Activated CD8-positive, alpha-beta memory T cell treated with anti-CD3 and anti-CD28 coated beads, Interleukin-2, amount 50 U/mL, for 24 hours (primary cell): ENCODE data around the gene TRPM3.

Experiments
- DNase-seq: peaks from one replicate; pipeline ENCODE4 v3.0.0-alpha.2; 2020; ENCODE audit errors: extremely low read depth

TRPM3 gene

DNA sequence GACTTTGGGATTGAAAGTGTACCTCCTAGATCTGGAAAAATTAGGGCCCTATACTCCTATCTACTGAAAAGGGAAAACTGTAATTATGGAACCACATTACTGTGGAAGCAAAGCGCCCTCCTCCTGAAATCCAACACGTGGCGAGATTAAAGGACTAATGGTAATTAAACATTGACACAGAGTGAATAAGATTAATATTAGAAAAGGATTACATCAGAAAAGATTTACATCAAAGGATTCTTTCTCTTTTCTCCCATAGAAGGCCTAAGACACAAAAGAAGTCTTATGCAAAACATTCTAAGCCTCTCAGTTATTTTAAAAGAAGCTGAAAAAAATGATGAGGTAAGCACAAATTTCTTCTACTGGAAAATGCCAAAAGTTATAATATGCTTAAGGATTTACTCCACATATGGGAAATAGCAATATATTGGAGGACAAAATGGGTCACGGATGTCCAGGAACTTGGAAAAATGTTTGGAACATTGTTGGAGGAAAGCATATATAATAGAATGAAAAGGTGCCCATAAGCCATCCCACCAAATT lies 227.8 kb downstream of the TRPM3 start:
- DNase-seq = no peak

DNA sequence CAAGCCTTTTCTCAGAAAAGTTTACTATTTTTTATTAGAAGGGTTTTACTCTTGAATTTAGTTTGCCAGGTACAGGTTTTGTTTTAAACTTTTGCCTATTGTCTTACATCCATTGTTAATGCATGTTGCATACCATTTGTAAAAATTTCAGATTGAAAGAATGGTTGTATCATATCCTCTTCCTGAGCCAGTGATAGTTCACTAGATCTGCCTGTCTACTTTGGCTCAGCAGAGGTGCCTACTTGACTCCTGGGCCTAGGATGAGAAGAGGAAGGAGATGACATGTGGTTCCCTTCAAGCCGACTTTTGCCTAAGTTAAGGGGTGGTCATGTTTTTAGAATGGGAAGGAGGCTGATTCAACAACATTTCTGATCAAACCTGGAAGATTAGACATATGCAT lies 232.9 kb downstream of the TRPM3 start:
- DNase-seq = no peak

DNA sequence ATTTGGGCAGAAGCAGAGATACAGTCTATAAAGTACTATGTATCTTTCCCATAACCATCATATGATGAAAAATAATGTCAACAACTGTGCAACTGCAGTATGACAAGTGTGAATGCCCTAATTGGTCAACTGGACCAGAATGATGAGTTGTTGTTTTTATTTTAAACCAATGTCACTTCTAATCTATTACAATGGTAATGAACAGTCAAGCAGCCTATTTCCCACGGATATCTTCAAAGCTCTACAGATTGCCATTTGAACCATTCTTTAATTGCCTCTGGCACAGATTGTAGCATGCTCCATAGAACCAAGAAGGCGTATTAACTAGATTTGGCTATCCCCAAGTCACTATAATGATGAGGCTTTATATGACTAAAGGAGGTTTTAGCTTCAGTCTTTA lies 233.6 kb downstream of the TRPM3 start:
- no peak for DNase-seq

GRCh38 chr9:70883963-70884793 lies 237.2 kb downstream of the TRPM3 start:
- no peak for DNase-seq

GRCh38 chr9:70883056-70883455 lies 238.4 kb downstream of the TRPM3 start:
- no peak for DNase-seq

DNA sequence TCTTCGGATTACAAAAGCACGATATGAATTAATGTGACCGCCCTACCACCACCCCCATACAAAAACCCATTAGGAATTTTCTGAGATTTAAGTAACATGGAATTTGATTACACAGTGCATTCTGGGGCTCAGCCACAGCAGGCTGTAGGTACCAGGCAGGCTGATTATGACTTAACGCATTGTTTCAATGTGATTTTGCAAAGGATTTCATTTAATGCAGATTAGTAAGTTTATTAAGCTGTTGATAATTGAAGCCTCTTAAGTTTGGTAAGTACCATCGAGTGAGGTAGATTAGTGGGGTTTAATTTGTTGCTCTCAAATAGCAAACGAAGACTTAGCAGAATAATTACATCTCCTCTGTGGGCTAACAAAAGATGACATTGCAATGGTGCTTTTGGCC lies 240.1 kb downstream of the TRPM3 start:
- no peak for DNase-seq

DNA sequence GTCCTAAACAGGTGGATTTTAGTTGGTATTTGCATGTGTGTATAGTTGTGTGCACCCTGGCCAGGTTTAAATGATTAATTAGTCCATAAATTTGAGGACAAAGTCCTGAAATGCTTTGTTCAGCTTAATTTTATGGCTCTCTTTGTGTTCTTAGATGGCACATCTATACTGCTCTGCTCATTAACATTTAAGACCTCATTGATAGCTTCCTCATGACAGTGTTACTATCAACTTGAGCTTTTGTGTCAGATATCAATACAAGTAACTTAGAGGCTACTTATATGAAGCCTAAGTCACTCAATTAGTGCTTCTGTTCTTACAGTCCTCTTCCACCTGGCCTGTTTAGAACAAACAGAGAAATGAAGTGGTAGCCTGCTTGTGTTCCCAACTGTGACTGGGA lies 240.9 kb downstream of the TRPM3 start:
- DNase-seq = no peak

DNA sequence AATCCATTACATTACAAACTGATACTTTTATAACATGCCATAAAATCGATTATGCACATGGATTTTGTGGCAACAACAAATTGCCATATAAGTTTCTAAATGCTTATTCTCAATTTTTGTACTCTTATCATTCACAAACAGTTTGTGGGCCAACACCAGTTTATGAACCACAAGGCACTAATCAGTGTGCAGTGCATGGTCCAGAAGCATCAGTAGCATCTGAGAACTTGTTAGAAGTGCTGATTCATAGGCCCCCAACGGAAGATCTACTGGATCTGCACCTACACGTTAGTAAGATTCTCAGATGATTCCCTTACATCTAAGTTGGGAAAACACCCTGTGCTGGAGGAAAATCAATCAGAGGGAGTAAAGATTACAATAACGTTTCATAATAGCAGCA lies 242.8 kb downstream of the TRPM3 start:
- DNase-seq = no peak

DNA sequence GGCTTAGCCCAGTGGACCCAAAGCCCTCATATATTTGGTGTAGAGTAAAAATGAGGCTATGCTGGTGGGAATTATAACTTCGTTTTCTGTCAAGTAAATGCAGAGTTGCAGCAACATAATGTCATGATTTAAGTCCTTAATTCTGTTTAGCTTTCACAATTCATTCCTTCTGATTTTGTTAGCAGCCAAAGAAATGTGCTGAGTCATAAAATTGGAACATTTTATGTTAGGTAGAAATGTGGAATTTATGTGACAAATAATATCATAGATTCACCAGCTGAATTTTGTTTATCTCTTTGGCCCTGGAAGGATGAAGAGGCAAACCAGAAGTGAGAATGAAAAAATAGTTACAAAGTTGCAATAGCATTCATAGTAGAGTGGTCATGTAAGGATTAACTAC lies 247.0 kb downstream of the TRPM3 start:
- DNase-seq = no peak

- DNase-seq = no peak
These were observed 247.9 kb downstream of the TRPM3 start for GRCh38 chr9:70873506-70873905.

GRCh38 chr9:70868661-70869652 lies 252.5 kb downstream of the TRPM3 start:
- DNase-seq = no peak

- DNase-seq = no peak
These were observed 253.4 kb downstream of the TRPM3 start for GRCh38 chr9:70868041-70868440.

GRCh38 chr9:70865471-70865870 lies 255.9 kb downstream of the TRPM3 start:
- DNase-seq = no peak

DNA sequence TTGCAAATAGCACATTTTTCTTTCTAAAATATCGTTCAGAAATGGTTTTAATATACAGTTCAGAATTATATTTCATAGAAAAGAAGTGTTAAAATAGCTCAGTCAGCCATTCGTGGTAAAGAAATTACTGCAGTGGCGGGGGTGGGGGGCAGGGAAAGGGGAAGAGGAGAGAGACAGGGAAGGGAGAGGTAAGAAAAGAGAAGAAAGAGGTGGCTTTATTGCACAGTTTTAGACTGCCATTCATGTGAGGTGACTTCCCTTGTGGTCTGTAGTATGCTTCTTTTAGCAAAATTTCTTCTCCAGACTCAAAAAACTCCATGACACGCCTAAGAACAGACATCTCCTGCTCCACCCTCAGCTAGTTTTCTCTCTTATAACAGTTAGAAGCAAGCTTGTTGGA lies 259.6 kb downstream of the TRPM3 start:
- no peak for DNase-seq

GRCh38 chr9:70861376-70861775 lies 260.0 kb downstream of the TRPM3 start:
- no peak for DNase-seq

DNA sequence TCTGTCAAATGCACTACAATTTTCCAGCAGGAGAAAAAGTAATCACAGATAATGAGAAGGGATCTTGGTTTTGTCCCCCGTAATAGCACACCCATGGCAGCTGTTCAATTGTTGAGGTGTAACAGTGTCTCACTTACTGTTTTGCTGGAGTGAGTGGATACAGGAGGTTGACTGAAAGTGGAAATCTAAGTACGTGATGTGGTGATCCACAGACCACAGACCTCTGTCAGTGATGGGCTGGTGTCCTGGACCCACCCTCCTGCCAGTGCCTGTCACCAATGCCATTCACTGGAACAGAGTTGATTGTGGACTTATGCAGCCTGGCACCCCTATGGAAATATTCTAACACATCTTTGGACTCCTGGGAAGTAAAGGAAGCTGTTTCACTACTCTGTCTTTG lies 261.7 kb downstream of the TRPM3 start:
- no peak for DNase-seq

GRCh38 chr9:70856411-70856810 lies 265.0 kb downstream of the TRPM3 start:
- no peak for DNase-seq

DNA sequence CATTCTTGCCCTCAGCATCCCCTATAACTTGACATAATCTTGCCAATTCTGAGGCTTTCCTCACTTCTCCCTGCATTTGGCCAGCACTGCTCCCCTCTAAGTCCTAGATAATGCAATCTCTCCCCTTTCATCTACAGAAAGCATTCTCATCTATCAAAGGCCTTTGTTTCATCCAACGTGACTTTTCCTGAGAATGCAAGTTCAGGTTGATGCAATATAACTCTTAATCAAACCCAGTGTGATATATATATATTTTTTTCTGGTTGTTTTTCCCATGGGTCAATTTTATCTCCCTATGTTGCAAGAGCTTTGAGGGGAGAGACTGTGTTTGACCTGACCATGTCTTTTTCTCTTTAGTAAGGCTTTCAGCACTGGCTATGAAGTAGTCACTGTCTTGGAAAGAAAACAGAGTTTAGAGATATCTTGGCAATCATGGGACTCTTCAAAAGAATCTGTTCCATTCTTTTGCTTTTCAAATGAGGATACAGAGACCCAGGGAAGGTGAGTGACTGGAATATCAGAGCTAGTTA lies 268.6 kb downstream of the TRPM3 start:
- DNase-seq = no peak

- no peak for DNase-seq
These were observed 281.2 kb downstream of the TRPM3 start for GRCh38 chr9:70840266-70840665.

DNA sequence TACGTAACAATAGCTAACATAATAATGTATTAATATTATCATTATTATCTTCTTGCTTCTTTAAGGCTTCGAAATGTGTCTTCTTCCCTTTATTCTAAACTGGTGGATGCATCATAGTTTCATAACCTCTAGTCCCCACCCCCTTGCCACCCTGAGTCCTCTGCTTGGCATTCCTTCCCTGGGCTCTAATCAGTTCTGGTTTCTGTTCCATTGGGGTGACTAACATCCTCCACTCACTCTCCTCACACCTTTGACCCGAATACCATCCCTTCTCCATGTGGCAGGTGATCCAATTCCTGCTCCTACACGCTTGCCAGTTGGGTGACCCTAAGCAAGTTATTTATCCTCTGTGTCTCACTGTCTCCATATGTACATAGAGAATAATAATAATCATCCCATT lies 286.1 kb downstream of the TRPM3 start:
- DNase-seq = no peak

DNA sequence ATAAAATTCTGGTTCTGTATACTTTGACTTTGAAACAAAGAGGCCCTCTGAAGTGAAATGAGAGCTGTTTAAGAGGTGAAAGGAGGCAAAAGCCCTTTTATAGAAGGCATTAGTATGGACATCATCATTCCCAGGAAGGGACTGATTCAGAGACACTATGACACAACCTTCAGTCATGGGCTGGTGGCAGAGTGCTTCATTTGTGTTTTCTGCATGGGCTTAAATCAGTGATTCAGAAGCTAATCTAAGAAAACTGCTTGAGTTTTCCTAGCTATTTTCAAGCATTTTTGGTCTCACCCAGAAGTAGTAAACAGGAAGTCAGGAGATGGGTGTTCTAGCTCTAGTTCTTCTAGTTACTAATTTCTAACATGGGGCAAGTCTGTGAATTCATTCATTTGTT lies 288.9 kb downstream of the TRPM3 start:
- DNase-seq = no peak

GRCh38 chr9:70830618-70831017 lies 290.8 kb downstream of the TRPM3 start:
- no peak for DNase-seq
